ENCODE results near the gene CGNL1. TPM values are rescaled to one million over a fixed set of nuclear protein-coding genes. Genes with fewer than 3 reads are reported as not detected.

The CGNL1 gene
- total RNA-seq, 2 donors from 2014 or later: 16.4 to 29.8 TPM

GRCh38 chr15:57510647-57511046 is 134.3 kb downstream of the CGNL1 start:
- Histone ChIP-seq H3K36me3 (no peaks in the 10 kb centered on the region), H3K4me3 (no peak overlapping the region), H3K4me1 (peaks cover 0 to 30% of the 10 kb centered on the region in 2 donors), H3K9me3 (no peaks in the 10 kb centered on the region), H3K27me3 (no peaks in the 10 kb centered on the region), H3K27ac (peak overlapping the region; percentile 41 to 66)
- peak; percentile 80 for DNase-seq (ENCODE audit: low spot score)
- TF ChIP-seq CTCF (IDR thresholded peaks at IDR 0.05): no peak

- DNase-seq (ENCODE audit: low spot score): no peak
- H3K27ac ChIP-seq: no peak overlapping the region
These were observed 140.2 kb downstream of the CGNL1 start for GRCh38 chr15:57516327-57517029.

GRCh38 chr15:57517030-57517671 is 140.8 kb downstream of the CGNL1 start:
- H3K4me1 ChIP-seq: peaks cover 0 to 12% of the 10 kb centered on the region in 2 donors
- H3K27ac ChIP-seq: no peak overlapping the region
- no peak for DNase-seq (ENCODE audit: low spot score)
- TF ChIP-seq CTCF (IDR thresholded peaks at IDR 0.05): no peak
- H3K36me3 ChIP-seq: no peaks in the 10 kb centered on the region
- no peak overlapping the region for H3K4me3 ChIP-seq
- no peaks in the 10 kb centered on the region for H3K9me3 ChIP-seq
- no peaks in the 10 kb centered on the region for H3K27me3 ChIP-seq

More at GRCh38 chr15:57516327-57517029, 140.2 kb downstream of the CGNL1 start:
- Histone ChIP-seq H3K36me3 (no peaks in the 10 kb centered on the region), H3K4me3 (no peak overlapping the region), H3K9me3 (no peaks in the 10 kb centered on the region), H3K4me1 (peaks cover 0 to 6% of the 10 kb centered on the region in 2 donors), H3K27me3 (no peaks in the 10 kb centered on the region)
- TF ChIP-seq CTCF (IDR thresholded peaks at IDR 0.05): no peak

GRCh38 chr15:57518779-57519405 is 142.6 kb downstream of the CGNL1 start:
- Histone ChIP-seq H3K4me1 (peaks cover 0 to 14% of the 10 kb centered on the region in 2 donors), H3K27ac (no peak overlapping the region), H3K36me3 (no peaks in the 10 kb centered on the region), H3K27me3 (no peaks in the 10 kb centered on the region), H3K9me3 (no peaks in the 10 kb centered on the region), H3K4me3 (no peak overlapping the region)
- TF ChIP-seq CTCF (IDR thresholded peaks at IDR 0.05): no peak
- no peak for DNase-seq (ENCODE audit: low spot score)

GRCh38 chr15:57519806-57520205 is 143.5 kb downstream of the CGNL1 start:
- no peak overlapping the region for H3K27ac ChIP-seq
- no peaks in the 10 kb centered on the region for H3K27me3 ChIP-seq
- no peak overlapping the region for H3K4me3 ChIP-seq
- no peak for TF ChIP-seq CTCF (IDR thresholded peaks at IDR 0.05)
- DNase-seq (ENCODE audit: low spot score): no peak
- H3K9me3 ChIP-seq: no peaks in the 10 kb centered on the region
- no peaks in the 10 kb centered on the region for H3K36me3 ChIP-seq
- peaks cover 0 to 18% of the 10 kb centered on the region in 2 donors for H3K4me1 ChIP-seq
